HG03354 (cell line): ENCODE data around the gene TRPC6.
A peak's percentile ranks its signal among the peaks of the same experiment; 100 is the strongest.

ENCODE experiments used
- ATAC-seq: cut with Tn5 transposase; IDR thresholded peaks from one replicate; pipeline ENCODE4 v1.9.1; 2021; ENCODE audit warnings: mild to moderate bottlenecking; ENCODE audit not compliant: unreplicated experiment, poor library complexity, severe bottlenecking

The TRPC6 gene

GRCh38 chr11:101429703-101430540 lies 153.9 kb downstream of the TRPC6 start:
- ATAC-seq, result no peak

- peak; percentile 62 for ATAC-seq
Observed at GRCh38 chr11:101428918-101429317, 154.9 kb downstream of the TRPC6 start.

DNA sequence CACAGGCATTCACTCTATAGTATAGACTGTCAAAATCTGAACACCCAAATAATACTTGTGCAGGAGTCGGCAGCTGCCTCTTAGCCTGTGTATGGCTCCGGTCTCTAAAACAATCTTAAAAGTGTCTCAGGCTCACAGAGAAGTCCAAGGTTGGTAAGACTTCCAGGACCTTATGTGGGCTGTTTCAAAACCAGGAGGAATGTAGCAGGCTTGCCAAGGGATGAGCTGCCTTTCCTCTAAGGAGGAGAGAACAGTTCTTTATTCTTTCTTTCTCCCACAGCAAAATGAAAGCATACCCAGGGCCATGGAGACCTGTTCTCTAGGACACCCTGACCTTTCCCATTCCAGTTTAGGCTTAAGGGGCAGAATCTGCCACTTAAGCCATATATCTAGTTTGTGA lies 176.5 kb downstream of the TRPC6 start:
- no peak for ATAC-seq
